Measurements from ENCODE around the gene ARHGAP33.

DNA sequence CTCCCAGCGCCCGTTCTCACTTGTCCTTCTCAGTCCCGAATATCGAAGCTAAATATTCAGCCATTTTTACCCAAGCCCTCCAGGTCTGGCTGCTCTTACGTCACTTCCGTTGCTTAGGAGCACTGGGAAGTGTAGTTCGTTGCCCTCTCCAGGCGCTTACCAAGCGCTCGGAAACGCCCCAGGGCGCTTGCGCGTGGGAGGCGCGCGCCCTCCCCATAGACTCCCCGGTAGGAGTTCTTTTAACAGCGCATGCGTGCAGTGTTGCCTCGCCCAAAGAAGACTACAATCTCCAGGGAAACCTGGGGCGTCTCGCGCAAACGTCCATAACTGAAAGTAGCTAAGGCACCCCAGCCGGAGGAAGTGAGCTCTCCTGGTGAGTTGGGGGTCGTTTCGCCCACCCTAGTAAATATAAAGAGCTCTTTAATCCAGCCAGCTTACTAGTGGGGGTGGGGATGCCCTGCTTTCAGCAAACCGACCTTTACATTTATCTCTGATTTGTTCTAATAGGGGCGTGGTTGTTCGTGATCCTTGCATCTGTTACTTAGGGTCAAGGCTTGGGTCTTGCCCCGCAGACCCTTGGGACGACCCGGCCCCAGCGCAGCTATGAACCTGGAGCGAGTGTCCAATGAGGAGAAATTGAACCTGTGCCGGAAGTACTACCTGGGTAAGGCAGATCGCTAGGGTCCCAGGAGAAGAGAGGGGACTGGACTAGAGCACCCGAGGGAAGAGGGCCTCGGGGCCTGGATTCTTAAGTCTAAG is 29.9 kb upstream of the ARHGAP33 start, which contains the start of the genes PSENEN and U2AF1L4:
- TF ChIP-seq, protein P1, sequence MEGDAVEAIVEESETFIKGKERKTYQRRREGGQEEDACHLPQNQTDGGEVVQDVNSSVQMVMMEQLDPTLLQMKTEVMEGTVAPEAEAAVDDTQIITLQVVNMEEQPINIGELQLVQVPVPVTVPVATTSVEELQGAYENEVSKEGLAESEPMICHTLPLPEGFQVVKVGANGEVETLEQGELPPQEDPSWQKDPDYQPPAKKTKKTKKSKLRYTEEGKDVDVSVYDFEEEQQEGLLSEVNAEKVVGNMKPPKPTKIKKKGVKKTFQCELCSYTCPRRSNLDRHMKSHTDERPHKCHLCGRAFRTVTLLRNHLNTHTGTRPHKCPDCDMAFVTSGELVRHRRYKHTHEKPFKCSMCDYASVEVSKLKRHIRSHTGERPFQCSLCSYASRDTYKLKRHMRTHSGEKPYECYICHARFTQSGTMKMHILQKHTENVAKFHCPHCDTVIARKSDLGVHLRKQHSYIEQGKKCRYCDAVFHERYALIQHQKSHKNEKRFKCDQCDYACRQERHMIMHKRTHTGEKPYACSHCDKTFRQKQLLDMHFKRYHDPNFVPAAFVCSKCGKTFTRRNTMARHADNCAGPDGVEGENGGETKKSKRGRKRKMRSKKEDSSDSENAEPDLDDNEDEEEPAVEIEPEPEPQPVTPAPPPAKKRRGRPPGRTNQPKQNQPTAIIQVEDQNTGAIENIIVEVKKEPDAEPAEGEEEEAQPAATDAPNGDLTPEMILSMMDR (IDR thresholded peaks at IDR 0.05) = peak in 1 of 6 experiments; percentile 14
- TF ChIP-seq POLR2A (IDR thresholded peaks at IDR 0.05) = peak in 1 of 2 donors; percentile 49

Data from thyroid gland (tissue), 4 donors.